BLaER1 treated with 17β-estradiol and CSF1 and Interleukin-3, amounts not matched to agents 10 nM and 100 nM (cell line): ENCODE measurements around the gene MAGI2.

Experiments
- H3K27ac ChIP-seq, 11 experiments: shearing (Covaris generic); formaldehyde crosslinking; 2 replicates each; pipeline ENCODE4 v1.8.1; 2022
- H3K27me3 ChIP-seq, 11 experiments: shearing (Covaris generic); formaldehyde crosslinking; 2 replicates each; pipeline ENCODE4 v1.8.1; 2022
- H3K36me3 ChIP-seq, 11 experiments: shearing (Covaris generic); formaldehyde crosslinking; 2 replicates each; pipeline ENCODE4 v1.8.1; 2022
- H3K4me1 ChIP-seq, 10 experiments: shearing (Covaris generic); formaldehyde crosslinking; 2 replicates each; pipeline ENCODE4 v1.8.1; 2022
- H3K4me2 ChIP-seq, 11 experiments: shearing (Covaris generic); formaldehyde crosslinking; 2 replicates each; pipeline ENCODE4 v1.8.1; 2022
- H3K4me3 ChIP-seq, 10 experiments: shearing (Covaris generic); formaldehyde crosslinking; 2 replicates each; pipeline ENCODE4 v1.8.1; 2022
- H3K9ac ChIP-seq, 11 experiments: shearing (Covaris generic); formaldehyde crosslinking; 2 replicates each; pipeline ENCODE4 v1.8.1; 2022
- H3K9me3 ChIP-seq, 11 experiments: shearing (Covaris generic); formaldehyde crosslinking; replicated peaks in 1 of 11; 2 replicates each; pipeline ENCODE4 v1.8.1; 2022
- H4K20me1 ChIP-seq, 11 experiments: shearing (Covaris generic); formaldehyde crosslinking; 2 replicates each; pipeline ENCODE4 v1.8.1; 2022
- Cebpa-rat ChIP-seq, 11 experiments: shearing (Covaris generic); IDR thresholded peaks; 2 replicates each; pipeline ENCODE4 v1.8.1; 2022

The MAGI2 gene

GRCh38 chr7:78675511-78675910 lies 778.0 kb downstream of the MAGI2 start:
- Histone ChIP-seq H3K9ac (no peak overlapping the region), H3K4me2 (no peak overlapping the region), H3K9me3 (no peaks in the 10 kb centered on the region), H3K36me3 (no peaks in the 10 kb centered on the region), H3K4me3 (no peak overlapping the region), H3K27me3 (peaks cover 0 to 14% (median 0%) of the 10 kb centered on the region in 11 experiments; a peak in 2 of 22 replicates), H4K20me1 (no peaks in the 10 kb centered on the region), H3K27ac (no peak overlapping the region), H3K4me1 (peaks cover 0 to 12% (median 5%) of the 10 kb centered on the region in 10 experiments; a peak in 14 of 20 replicates)
- TF ChIP-seq Cebpa-rat (IDR thresholded peaks at IDR 0.05): no peak

- Histone ChIP-seq H3K4me3 (no peak overlapping the region), H3K4me1 (no peaks in the 10 kb centered on the region), H3K36me3 (no peaks in the 10 kb centered on the region), H3K9me3 (no peaks in the 10 kb centered on the region), H3K27me3 (no peaks in the 10 kb centered on the region), H3K9ac (no peak overlapping the region), H4K20me1 (no peaks in the 10 kb centered on the region), H3K4me2 (no peak overlapping the region), H3K27ac (no peak overlapping the region)
- TF ChIP-seq Cebpa-rat (IDR thresholded peaks at IDR 0.05): no peak
Observed at GRCh38 chr7:78673272-78673671, 780.2 kb downstream of the MAGI2 start.

DNA sequence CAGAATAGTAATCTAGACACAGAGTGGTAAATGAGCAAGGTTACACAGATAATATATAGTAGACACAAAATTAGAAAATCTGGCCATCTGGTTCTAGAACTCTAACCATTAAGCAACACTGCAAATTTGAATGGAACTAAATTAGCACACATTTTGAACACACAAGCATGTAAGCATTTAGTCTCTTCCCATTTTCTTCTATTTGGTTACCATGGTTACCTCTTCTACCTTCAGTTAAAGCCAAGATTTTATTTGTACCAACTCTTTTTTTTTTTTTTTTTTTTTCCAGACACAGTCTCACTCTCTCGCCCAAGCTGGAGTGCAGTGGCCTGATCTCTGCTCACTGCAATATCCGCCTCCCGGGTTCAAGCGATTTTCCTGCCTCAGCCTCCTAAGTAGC lies 790.5 kb downstream of the MAGI2 start:
- Histone ChIP-seq H3K9me3 (no peaks in the 10 kb centered on the region), H3K4me3 (no peak overlapping the region), H3K9ac (no peak overlapping the region), H3K27ac (no peak overlapping the region), H3K36me3 (no peaks in the 10 kb centered on the region), H3K4me1 (no peaks in the 10 kb centered on the region), H4K20me1 (no peaks in the 10 kb centered on the region), H3K4me2 (no peak overlapping the region), H3K27me3 (no peaks in the 10 kb centered on the region)
- no peak for TF ChIP-seq Cebpa-rat (IDR thresholded peaks at IDR 0.05)

- no peaks in the 10 kb centered on the region for H3K36me3 ChIP-seq
Observed at GRCh38 chr7:78649976-78650375, 803.5 kb downstream of the MAGI2 start.

DNA sequence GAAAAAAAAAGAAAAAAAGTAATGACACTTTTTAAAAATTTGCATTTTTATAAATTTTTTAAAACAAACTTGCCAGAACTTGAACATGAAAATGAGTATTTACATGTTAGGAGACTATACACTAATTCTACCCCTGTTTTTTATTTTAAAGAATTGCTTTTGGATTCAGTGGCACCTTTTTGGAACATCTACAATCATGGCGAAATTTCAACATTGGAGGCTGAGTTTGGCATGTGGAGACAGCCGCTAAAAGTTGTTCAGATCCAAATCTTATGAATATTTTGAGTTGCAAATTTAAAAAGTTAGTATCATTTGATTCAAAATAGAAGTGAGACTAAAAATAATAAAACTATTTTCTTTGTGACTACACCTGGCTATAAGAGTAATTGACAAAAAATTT lies 804.2 kb downstream of the MAGI2 start:
- TF ChIP-seq Cebpa-rat (IDR thresholded peaks at IDR 0.05): no peak
- Histone ChIP-seq H3K4me2 (no peak overlapping the region), H3K27ac (no peak overlapping the region), H3K36me3 (no peaks in the 10 kb centered on the region), H3K9me3 (0 out of 22 replicates have a peak, but pooled peaks cover 0 to 5% (median 0%) of the 10 kb centered on the region in 11 experiments), H3K27me3 (no peaks in the 10 kb centered on the region), H4K20me1 (no peaks in the 10 kb centered on the region), H3K4me3 (no peak overlapping the region), H3K9ac (no peak overlapping the region), H3K4me1 (no peaks in the 10 kb centered on the region)

More at GRCh38 chr7:78649976-78650375, 803.5 kb downstream of the MAGI2 start:
- Histone ChIP-seq H3K4me3 (no peak overlapping the region), H3K9me3 (0 out of 22 replicates have a peak, but pooled peaks cover 0 to 5% (median 0%) of the 10 kb centered on the region in 11 experiments), H3K4me1 (no peaks in the 10 kb centered on the region), H3K27ac (no peak overlapping the region), H3K27me3 (no peaks in the 10 kb centered on the region), H3K4me2 (no peak overlapping the region), H4K20me1 (no peaks in the 10 kb centered on the region), H3K9ac (no peak overlapping the region)
- no peak for TF ChIP-seq Cebpa-rat (IDR thresholded peaks at IDR 0.05)

DNA sequence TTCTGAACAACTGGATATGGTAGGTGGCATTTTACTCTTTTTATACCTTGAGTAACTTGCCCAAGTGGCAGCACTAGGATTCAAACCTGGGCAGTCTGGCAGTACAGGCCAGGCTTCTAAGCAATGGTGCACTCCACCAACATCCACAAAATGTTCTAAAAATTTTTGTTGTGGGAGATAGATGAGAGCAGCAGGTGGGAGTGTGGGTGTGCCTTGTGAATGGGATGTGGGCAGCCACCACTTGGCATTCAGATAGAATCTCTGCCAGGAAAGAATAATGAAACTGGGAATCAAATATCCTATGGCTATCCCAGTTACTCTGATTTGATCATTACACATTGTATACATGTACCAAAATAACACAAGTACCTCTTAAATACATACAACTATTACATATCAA lies 810.7 kb downstream of the MAGI2 start:
- no peak for TF ChIP-seq Cebpa-rat (IDR thresholded peaks at IDR 0.05)
- no peak overlapping the region for H3K9ac ChIP-seq

GRCh38 chr7:78638364-78638763 lies 815.1 kb downstream of the MAGI2 start:
- no peak overlapping the region for H3K9ac ChIP-seq
- no peak overlapping the region for H3K4me2 ChIP-seq
- no peak for TF ChIP-seq Cebpa-rat (IDR thresholded peaks at IDR 0.05)
- no peak overlapping the region for H3K27ac ChIP-seq
- H4K20me1 ChIP-seq: no peaks in the 10 kb centered on the region
- H3K9me3 ChIP-seq: peaks cover 0 to 10% (median 0%) of the 10 kb centered on the region in 11 experiments; a peak in 1 of 22 replicates
- H3K4me3 ChIP-seq: no peak overlapping the region
- H3K4me1 ChIP-seq: no peaks in the 10 kb centered on the region
- H3K36me3 ChIP-seq: no peaks in the 10 kb centered on the region
- H3K27me3 ChIP-seq: no peaks in the 10 kb centered on the region

More for the DNA sequence above, 810.7 kb downstream of the MAGI2 start:
- H3K36me3 ChIP-seq: no peaks in the 10 kb centered on the region
- no peaks in the 10 kb centered on the region for H3K4me1 ChIP-seq
- H3K27ac ChIP-seq: no peak overlapping the region
- peaks cover 0 to 10% (median 0%) of the 10 kb centered on the region in 11 experiments; a peak in 1 of 22 replicates for H3K9me3 ChIP-seq
- no peaks in the 10 kb centered on the region for H4K20me1 ChIP-seq
- no peak overlapping the region for H3K4me3 ChIP-seq
- no peaks in the 10 kb centered on the region for H3K27me3 ChIP-seq
- no peak overlapping the region for H3K4me2 ChIP-seq

DNA sequence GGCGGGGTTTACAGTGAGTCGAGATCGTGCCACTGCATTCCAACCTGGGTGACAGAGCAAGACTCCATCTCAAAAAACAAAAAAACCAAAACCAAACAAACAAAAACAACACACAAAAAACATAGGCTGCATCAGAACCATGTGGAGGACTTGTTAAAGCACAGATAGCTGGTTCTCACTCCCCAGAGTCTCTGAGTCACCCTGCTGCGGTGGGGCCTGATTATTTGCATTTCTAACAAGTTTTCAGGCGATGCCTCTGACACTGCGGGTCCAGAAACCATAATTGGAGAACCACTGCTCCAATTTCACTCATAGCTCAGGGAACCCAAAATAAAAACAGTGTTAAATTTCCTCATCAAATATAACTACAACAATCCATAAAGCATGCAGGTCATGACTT lies 816.7 kb downstream of the MAGI2 start:
- Histone ChIP-seq H3K27me3 (no peaks in the 10 kb centered on the region), H3K4me1 (no peaks in the 10 kb centered on the region)

DNA sequence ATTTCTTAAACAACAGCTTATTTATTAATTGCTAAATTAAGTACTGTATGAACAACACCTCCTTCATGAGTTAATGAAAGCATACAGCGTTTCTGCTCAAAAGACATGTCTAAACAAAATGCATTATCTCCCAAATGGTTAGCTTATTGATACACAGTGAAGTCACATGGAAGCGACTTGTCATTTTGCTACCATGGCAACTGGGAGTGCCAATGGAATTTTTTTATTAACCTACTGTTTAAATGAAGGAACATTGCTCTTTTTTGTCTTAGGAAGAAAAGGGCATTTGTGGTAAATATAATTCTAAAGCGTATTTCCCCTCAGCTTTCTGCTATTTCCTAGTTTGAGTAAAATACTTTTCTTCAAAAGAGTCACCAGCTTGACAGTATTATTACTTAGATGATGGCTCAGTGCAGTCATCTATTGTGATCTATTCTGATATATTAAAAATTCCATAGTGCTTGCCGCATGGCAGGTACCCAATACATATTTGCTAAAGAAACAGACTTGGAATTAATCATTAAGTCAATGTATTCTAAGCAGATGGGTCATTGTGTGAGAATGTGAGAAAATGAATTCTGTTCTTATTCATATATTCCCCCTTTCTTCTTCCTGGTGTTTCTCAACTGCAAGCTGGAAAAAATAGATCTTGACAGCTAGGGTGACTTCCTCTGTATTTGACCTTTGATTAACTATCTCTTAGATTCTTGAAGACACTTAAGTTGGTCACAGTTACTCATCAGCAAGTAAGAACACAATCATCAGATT lies 818.3 kb downstream of the MAGI2 start:
- Histone ChIP-seq H3K36me3 (no peaks in the 10 kb centered on the region), H3K9me3 (no peaks in the 10 kb centered on the region), H3K27ac (no peak overlapping the region), H3K9ac (no peak overlapping the region), H4K20me1 (no peaks in the 10 kb centered on the region), H3K4me1 (peaks cover 0 to 14% (median 12%) of the 10 kb centered on the region in 10 experiments; a peak in 12 of 20 replicates), H3K4me2 (no peak overlapping the region), H3K4me3 (no peak overlapping the region), H3K27me3 (no peaks in the 10 kb centered on the region)
- no peak for TF ChIP-seq Cebpa-rat (IDR thresholded peaks at IDR 0.05)

More for the DNA sequence above, 816.7 kb downstream of the MAGI2 start:
- H4K20me1 ChIP-seq: no peaks in the 10 kb centered on the region
- peaks cover 0 to 10% (median 0%) of the 10 kb centered on the region in 11 experiments; a peak in 1 of 22 replicates for H3K9me3 ChIP-seq
- TF ChIP-seq Cebpa-rat (IDR thresholded peaks at IDR 0.05): no peak
- no peak overlapping the region for H3K9ac ChIP-seq
- H3K4me2 ChIP-seq: no peak overlapping the region
- H3K36me3 ChIP-seq: no peaks in the 10 kb centered on the region
- no peak overlapping the region for H3K4me3 ChIP-seq
- no peak overlapping the region for H3K27ac ChIP-seq

DNA sequence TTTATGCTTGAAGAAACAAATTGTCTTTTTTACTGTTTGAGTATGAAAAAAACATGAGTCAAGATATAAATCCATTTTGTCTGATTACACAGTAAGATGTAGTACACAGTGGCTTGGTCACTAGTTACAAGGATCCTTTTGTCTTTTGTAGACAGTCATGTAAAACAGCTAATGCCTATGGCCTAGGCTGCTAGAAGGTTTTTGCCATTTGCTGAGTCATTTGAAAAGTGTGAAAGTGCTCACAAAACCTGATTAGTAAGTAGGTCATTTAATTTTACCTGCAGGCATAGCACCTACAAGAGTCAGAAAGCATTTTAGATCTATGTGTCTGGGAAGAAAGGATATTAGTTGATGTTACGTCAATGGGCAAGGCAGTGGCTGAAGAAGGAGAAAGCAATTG lies 819.4 kb downstream of the MAGI2 start:
- no peak overlapping the region for H3K4me2 ChIP-seq
- no peaks in the 10 kb centered on the region for H4K20me1 ChIP-seq
- no peak overlapping the region for H3K27ac ChIP-seq
- H3K4me3 ChIP-seq: no peak overlapping the region
- no peaks in the 10 kb centered on the region for H3K36me3 ChIP-seq
- no peak overlapping the region for H3K9ac ChIP-seq
- TF ChIP-seq Cebpa-rat (IDR thresholded peaks at IDR 0.05): no peak
- H3K27me3 ChIP-seq: no peaks in the 10 kb centered on the region
- peaks cover 0 to 15% (median 12%) of the 10 kb centered on the region in 10 experiments; a peak in 12 of 20 replicates for H3K4me1 ChIP-seq
- H3K9me3 ChIP-seq: no peaks in the 10 kb centered on the region
